IgD-negative memory B cell (primary cell): ENCODE data around the gene GET4. TPM values are rescaled to one million over a fixed set of nuclear protein-coding genes. Genes with fewer than 3 reads are reported as not detected.
"Not testable (repeated sequence)": the region's sequence is repeated elsewhere in the genome, so short reads cannot be mapped to it uniquely, and the experiment has no call there.

ENCODE experiments used
- H3K27ac Mint-ChIP-seq, 3 donors: one replicate each; pipeline ENCODE4 v1.8.0; 2020 to 2022; ENCODE audit warnings: mild to moderate bottlenecking in 3 of 3, mixed read lengths in 3 of 3, moderate library complexity in 1 of 3
- H3K27me3 Mint-ChIP-seq: one replicate; pipeline ENCODE4 v1.8.0; 2021; ENCODE audit warnings: mixed read lengths
- H3K36me3 Mint-ChIP-seq: one replicate; pipeline ENCODE4 v1.8.0; 2020; ENCODE audit warnings: mild to moderate bottlenecking, mixed read lengths
- H3K4me1 Mint-ChIP-seq, 3 donors: one replicate each; pipeline ENCODE4 v1.8.0; 2020 to 2022; ENCODE audit warnings: mixed read lengths in 3 of 3, mild to moderate bottlenecking in 1 of 3
- H3K4me3 Mint-ChIP-seq, 4 donors: one replicate each; pipeline ENCODE4 v1.8.0; 2020 to 2022; ENCODE audit warnings: mild to moderate bottlenecking in 4 of 4, mixed read lengths in 4 of 4, moderate library complexity in 3 of 4
- H3K9me3 Mint-ChIP-seq, 3 donors: one replicate each; pipeline ENCODE4 v1.8.0; 2020 to 2021; ENCODE audit warnings: mixed read lengths in 3 of 3, mild to moderate bottlenecking in 1 of 3
- polyA plus RNA-seq: library from polyadenylated mRNA; unstranded; fragments of 300-500 nt; fragmentation: Illumina TruSeq; gene quantifications from one replicate; pipeline ENCODE4 v1.2.3, GENCODE V29; 2021

The GET4 gene
- polyA plus RNA-seq, 1 donor from 2014 or later = 31.2 TPM

- Mint-ChIP-seq H3K9me3 (no peaks in the 10 kb centered on the region), H3K36me3 (peaks cover 6% of the 10 kb centered on the region), H3K27me3 (no peaks in the 10 kb centered on the region), H3K27ac (no peak overlapping the region), H3K4me3 (no peak overlapping the region), H3K4me1 (peaks cover 5 to 17% (median 5%) of the 10 kb centered on the region in 3 donors)
These were observed 36.3 kb upstream of the GET4 start for GRCh38 chr7:840001-840600.

GRCh38 chr7:841943-842342 lies 34.4 kb upstream of the GET4 start:
- H3K36me3 Mint-ChIP-seq = peaks cover 8% of the 10 kb centered on the region
- H3K27ac Mint-ChIP-seq = peak overlapping the region in 2 of 3 donors; percentile 59 to 88
- no peaks in the 10 kb centered on the region for H3K27me3 Mint-ChIP-seq
- H3K4me1 Mint-ChIP-seq = peaks cover 0 to 4% (median 2%) of the 10 kb centered on the region in 3 donors
- no peaks in the 10 kb centered on the region for H3K9me3 Mint-ChIP-seq
- H3K4me3 Mint-ChIP-seq = no peak overlapping the region

GRCh38 chr7:842431-843031 lies 33.8 kb upstream of the GET4 start:
- no peaks in the 10 kb centered on the region for H3K27me3 Mint-ChIP-seq
- H3K4me1 Mint-ChIP-seq = peaks cover 0 to 2% (median 2%) of the 10 kb centered on the region in 3 donors
- H3K27ac Mint-ChIP-seq = peak overlapping the region in 1 of 3 donors; percentile 88
- H3K9me3 Mint-ChIP-seq = no peaks in the 10 kb centered on the region
- H3K4me3 Mint-ChIP-seq = no peak overlapping the region
- H3K36me3 Mint-ChIP-seq = peaks cover 8% of the 10 kb centered on the region

- Mint-ChIP-seq H3K36me3 (peaks cover 8% of the 10 kb centered on the region), H3K27ac (no peak overlapping the region), H3K4me1 (peaks cover 0 to 2% (median 2%) of the 10 kb centered on the region in 3 donors), H3K4me3 (no peak overlapping the region), H3K27me3 (no peaks in the 10 kb centered on the region), H3K9me3 (no peaks in the 10 kb centered on the region)
These were observed 33.1 kb upstream of the GET4 start for GRCh38 chr7:843230-843629.

- no peak overlapping the region for H3K4me3 Mint-ChIP-seq
- H3K9me3 Mint-ChIP-seq = no peaks in the 10 kb centered on the region
- peaks cover 8% of the 10 kb centered on the region for H3K36me3 Mint-ChIP-seq
- no peaks in the 10 kb centered on the region for H3K27me3 Mint-ChIP-seq
- H3K27ac Mint-ChIP-seq = no peak overlapping the region
- peaks cover 0 to 3% (median 2%) of the 10 kb centered on the region in 3 donors for H3K4me1 Mint-ChIP-seq
These were observed 32.3 kb upstream of the GET4 start for GRCh38 chr7:844043-844442.

- H3K27ac Mint-ChIP-seq = no peak overlapping the region
- H3K4me1 Mint-ChIP-seq = peaks cover 0 to 3% (median 2%) of the 10 kb centered on the region in 3 donors
- no peaks in the 10 kb centered on the region for H3K27me3 Mint-ChIP-seq
- H3K36me3 Mint-ChIP-seq = peaks cover 8% of the 10 kb centered on the region
- no peak overlapping the region for H3K4me3 Mint-ChIP-seq
- H3K9me3 Mint-ChIP-seq = no peaks in the 10 kb centered on the region
These were observed 31.8 kb upstream of the GET4 start for GRCh38 chr7:844514-844913.

- Mint-ChIP-seq H3K36me3 (peaks cover 8% of the 10 kb centered on the region), H3K9me3 (no peaks in the 10 kb centered on the region), H3K27ac (no peak overlapping the region), H3K4me3 (no peak overlapping the region), H3K4me1 (peaks cover 0 to 3% (median 2%) of the 10 kb centered on the region in 3 donors), H3K27me3 (no peaks in the 10 kb centered on the region)
These were observed 31.3 kb upstream of the GET4 start for GRCh38 chr7:845091-845490.

- Mint-ChIP-seq H3K27me3 (no peaks in the 10 kb centered on the region), H3K9me3 (no peaks in the 10 kb centered on the region), H3K27ac (no peak overlapping the region), H3K36me3 (peaks cover 8% of the 10 kb centered on the region), H3K4me3 (no peak overlapping the region), H3K4me1 (peaks cover 0 to 3% (median 2%) of the 10 kb centered on the region in 3 donors)
These were observed 30.6 kb upstream of the GET4 start for GRCh38 chr7:845731-846130.

- not testable (repeated sequence) for H3K4me3 Mint-ChIP-seq, H3K4me1 Mint-ChIP-seq, H3K36me3 Mint-ChIP-seq, H3K27ac Mint-ChIP-seq, H3K9me3 Mint-ChIP-seq, H3K27me3 Mint-ChIP-seq
These were observed 29.2 kb upstream of the GET4 start for GRCh38 chr7:846958-847650.

- not testable (repeated sequence) for H3K27ac Mint-ChIP-seq, H3K4me3 Mint-ChIP-seq, H3K4me1 Mint-ChIP-seq, H3K36me3 Mint-ChIP-seq, H3K27me3 Mint-ChIP-seq, H3K9me3 Mint-ChIP-seq
These were observed 28.6 kb upstream of the GET4 start for GRCh38 chr7:847728-848127.

GRCh38 chr7:849145-849544 lies 27.2 kb upstream of the GET4 start:
- no peak overlapping the region for H3K4me3 Mint-ChIP-seq
- H3K27me3 Mint-ChIP-seq = no peaks in the 10 kb centered on the region
- no peaks in the 10 kb centered on the region for H3K9me3 Mint-ChIP-seq
- peak overlapping the region in 1 of 3 donors; percentile 59 for H3K27ac Mint-ChIP-seq
- H3K4me1 Mint-ChIP-seq = peaks cover 0 to 3% (median 0%) of the 10 kb centered on the region in 3 donors
- H3K36me3 Mint-ChIP-seq = peaks cover 6% of the 10 kb centered on the region

GRCh38 chr7:849781-850180 lies 26.6 kb upstream of the GET4 start:
- H3K9me3 Mint-ChIP-seq = no peaks in the 10 kb centered on the region
- H3K4me3 Mint-ChIP-seq = no peak overlapping the region

GRCh38 chr7:851204-851603 lies 25.1 kb upstream of the GET4 start:
- Mint-ChIP-seq H3K27me3 (no peaks in the 10 kb centered on the region), H3K36me3 (peaks cover 4% of the 10 kb centered on the region), H3K9me3 (no peaks in the 10 kb centered on the region), H3K4me3 (no peak overlapping the region), H3K4me1 (peaks cover 0 to 3% (median 0%) of the 10 kb centered on the region in 3 donors), H3K27ac (no peak overlapping the region)

More at GRCh38 chr7:849781-850180, 26.6 kb upstream of the GET4 start:
- H3K27me3 Mint-ChIP-seq = no peaks in the 10 kb centered on the region
- H3K4me1 Mint-ChIP-seq = peaks cover 0 to 3% (median 0%) of the 10 kb centered on the region in 3 donors
- peaks cover 6% of the 10 kb centered on the region for H3K36me3 Mint-ChIP-seq
- H3K27ac Mint-ChIP-seq = no peak overlapping the region

GRCh38 chr7:853366-854117 lies 22.8 kb upstream of the GET4 start:
- Mint-ChIP-seq H3K36me3 (peaks cover 4% of the 10 kb centered on the region), H3K4me3 (no peak overlapping the region), H3K4me1 (no peaks in the 10 kb centered on the region), H3K27me3 (no peaks in the 10 kb centered on the region), H3K27ac (peak overlapping the region in 1 of 3 donors; percentile 82), H3K9me3 (no peaks in the 10 kb centered on the region)

GRCh38 chr7:854118-854775 lies 22.1 kb upstream of the GET4 start:
- Mint-ChIP-seq H3K9me3 (no peaks in the 10 kb centered on the region), H3K27ac (no peak overlapping the region), H3K36me3 (peaks cover 4% of the 10 kb centered on the region), H3K4me1 (no peaks in the 10 kb centered on the region), H3K4me3 (no peak overlapping the region), H3K27me3 (no peaks in the 10 kb centered on the region)
